NCI-H510A treated with DMSO at 0.1 percent for 48 hours (cell line): ENCODE measurements around the gene HYAL2.
A peak's percentile ranks its signal among the peaks of the same experiment; 100 is the strongest.

Source experiments
- DNase-seq: peaks from one replicate; lab custom pipeline; 2025; lab: John Stamatoyannopoulos, UW

Gene HYAL2

GRCh38 chr3:50330330-50330729 lies 7.8 kb upstream of the HYAL2 start:
- no peak for DNase-seq

- DNase-seq, result peak; percentile 82
Measured at GRCh38 chr3:50327943-50328691, 5.6 kb upstream of the HYAL2 start, which contains the start of gene TUSC2. Gene TUSC2 (minus strand): TSS chr3:50328223. CDS start chr3:50328099, 124 bp downstream.

DNA sequence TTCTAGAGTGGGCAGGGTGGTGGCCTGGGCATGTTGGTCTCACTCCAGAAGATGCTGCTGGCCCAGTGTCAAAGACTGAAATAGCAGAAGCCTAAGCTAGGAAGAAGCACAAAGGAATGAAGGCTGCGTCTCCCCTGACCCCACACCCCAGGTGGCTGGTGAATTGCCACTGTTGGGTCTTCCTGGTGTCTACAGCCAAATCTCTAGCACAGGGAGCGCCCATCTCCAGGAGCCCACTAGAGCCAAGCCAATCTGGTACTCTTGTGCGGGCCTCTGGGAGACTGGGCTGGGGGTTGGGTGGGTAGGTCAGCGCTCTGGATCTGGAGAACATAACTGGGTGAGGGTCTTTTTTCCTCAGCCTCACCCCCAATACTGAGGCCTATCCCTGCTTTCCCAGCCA lies 4.6 kb upstream of the HYAL2 start:
- no peak for DNase-seq

- DNase-seq, result no peak
Measured at GRCh38 chr3:50326182-50326541, 3.6 kb upstream of the HYAL2 start.

DNA sequence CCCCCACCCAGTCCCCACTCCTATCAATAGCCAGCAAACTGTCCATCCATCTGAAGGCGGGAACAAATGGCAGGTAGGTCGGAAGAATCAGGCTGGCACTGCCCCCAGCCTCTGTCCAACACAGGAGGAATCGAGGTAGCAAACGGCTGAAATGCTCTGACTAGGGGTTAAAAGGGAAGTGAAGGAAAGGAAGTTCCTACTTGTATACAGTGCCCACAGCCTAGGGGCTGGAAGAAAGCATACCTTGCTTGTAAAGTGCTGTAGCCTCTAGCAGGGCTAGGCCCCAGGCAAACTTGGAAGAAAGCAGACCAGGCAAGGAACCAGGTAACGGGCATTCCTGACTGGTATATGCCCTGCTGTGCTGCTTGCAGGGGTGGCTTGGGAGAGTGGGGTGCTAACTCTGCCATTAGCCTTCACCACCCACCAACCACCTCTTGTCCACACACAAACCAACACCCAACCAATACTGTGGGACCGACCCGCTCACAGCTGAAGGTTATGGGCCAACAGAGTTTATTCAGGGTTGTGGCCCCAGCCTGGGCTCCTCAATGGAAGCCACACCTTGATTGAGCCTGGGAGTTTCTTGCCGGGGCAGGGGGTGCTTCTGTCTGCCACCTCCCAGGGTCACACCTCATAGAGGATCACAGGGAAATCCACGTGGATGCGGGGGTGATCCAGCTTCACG lies 3.1 kb upstream of the HYAL2 start:
- no peak for DNase-seq

GRCh38 chr3:50325113-50325480 lies 2.6 kb upstream of the HYAL2 start:
- no peak for DNase-seq

- DNase-seq, result peak; percentile 49
Measured at GRCh38 chr3:50324351-50325112, 2.0 kb upstream of the HYAL2 start.

DNA sequence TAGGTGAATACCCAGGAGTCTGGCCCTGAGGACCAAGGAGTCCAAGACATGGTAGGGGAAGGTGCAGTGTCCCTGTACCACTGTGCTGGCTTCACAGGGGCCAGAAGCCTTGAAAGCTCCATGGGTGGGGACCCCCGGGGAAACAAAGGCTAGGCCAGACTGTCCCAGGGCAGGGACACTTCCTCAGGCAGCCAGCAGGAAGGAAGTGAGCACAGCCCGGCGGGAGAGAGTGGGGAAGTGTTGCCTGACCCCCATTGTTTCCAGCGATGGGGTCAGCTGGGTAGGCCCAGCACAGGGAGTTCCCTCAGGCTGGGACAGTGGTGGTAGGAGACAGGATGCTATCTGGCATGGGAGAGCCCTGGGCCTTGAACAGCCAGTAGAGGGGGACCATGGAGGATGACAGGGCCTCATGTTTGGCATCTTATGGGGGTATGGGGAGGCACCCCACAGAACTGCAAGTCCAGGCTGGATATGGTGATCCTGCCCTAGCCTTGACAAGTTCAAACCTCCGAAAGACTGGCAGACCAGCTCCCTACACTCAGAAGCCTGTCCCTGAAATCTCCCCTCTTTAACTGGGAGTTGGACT lies 1.2 kb upstream of the HYAL2 start:
- no peak for DNase-seq

DNA sequence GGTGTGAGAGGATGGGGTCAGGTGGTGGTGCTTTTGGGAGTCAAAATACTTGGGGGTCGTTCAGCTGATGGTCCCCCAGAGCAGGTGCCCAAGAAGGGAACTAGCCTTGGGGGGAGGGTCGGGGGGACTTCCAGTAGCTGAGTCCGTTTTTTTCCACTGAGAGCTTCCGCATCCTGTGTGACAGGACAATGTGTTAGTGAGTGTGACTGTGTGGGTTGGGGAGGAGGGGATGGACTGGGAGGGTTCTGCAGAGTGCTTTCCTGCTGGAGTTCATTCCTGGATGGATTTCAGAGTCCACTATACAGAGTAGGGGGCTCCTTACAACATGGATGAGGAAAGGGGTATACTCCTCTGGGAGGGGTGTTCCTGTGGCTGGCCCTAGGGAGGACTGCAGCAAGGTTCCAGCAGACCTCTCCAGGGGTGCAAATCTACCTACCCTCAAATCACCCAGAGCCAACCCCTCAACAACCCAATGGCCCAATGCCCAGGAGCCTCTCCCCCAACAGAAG lies 601 bp upstream of the HYAL2 start:
- no peak for DNase-seq

GRCh38 chr3:50322115-50322385 lies 495 bp downstream of the HYAL2 start:
- no peak for DNase-seq

DNA sequence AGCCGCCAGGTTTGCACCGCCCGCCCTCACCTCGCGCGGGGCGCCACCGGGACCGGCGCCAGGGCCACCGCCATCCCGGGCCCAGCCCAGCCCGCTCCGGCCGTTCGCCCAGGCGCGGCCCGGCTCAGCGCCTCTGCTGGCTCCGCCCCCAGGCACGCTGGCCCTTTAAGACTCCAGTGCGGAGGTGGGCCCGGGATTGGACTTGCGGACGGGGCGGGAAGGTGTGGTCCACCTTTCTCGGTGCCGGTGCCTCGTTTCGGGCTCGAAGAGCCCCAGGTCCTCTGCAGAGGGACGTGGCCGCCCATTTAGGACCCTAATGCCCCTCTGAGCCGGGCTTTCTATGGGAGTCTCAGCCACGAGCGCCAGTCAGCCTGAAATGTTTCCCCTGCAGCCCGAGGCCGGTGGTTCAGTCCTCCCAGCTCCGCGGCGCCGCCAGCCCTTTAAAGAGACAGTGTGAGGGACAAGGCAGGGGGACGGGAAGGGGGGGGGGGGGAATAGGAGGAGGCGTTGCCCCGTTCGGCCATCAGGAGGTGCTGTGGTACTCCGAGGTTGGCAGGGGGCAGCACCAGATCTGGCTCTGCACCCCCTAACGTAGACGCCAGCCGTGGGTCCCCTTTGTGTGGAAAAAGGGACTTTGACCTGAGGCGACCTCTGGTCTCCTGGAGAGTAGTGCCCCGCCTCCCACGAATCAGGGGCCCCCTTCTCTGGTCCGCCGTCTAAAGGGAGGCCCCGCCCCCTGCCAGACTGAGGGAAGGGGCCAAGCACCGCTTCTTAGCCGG lies 1.0 kb downstream of the HYAL2 start:
- DNase-seq, result peak; percentile 59

- DNase-seq, result peak; percentile 26
Measured at GRCh38 chr3:50320853-50321335, 1.7 kb downstream of the HYAL2 start.

- DNase-seq, result no peak
Measured at GRCh38 chr3:50319894-50320625, 2.5 kb downstream of the HYAL2 start.

GRCh38 chr3:50319181-50319893 lies 3.2 kb downstream of the HYAL2 start:
- no peak for DNase-seq

DNA sequence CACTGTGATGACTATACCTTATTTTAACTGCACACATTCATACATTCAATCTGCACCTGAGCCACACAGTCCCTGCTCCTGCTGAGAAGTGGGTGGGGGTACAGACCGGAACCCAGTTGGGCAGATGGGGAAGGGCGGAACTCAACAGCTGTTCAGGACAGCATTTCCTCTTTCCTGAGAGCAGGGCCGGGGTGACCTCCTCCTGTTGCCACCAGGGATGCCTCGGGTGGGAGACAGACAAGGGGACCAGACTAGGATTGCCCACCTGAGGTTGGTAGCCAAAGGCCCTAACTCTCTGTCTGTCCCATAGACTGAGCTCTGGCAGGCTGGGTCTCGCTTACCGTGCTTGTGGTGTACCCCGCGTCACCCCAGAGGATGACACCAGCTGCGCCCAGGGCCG lies 3.9 kb downstream of the HYAL2 start:
- no peak for DNase-seq

DNA sequence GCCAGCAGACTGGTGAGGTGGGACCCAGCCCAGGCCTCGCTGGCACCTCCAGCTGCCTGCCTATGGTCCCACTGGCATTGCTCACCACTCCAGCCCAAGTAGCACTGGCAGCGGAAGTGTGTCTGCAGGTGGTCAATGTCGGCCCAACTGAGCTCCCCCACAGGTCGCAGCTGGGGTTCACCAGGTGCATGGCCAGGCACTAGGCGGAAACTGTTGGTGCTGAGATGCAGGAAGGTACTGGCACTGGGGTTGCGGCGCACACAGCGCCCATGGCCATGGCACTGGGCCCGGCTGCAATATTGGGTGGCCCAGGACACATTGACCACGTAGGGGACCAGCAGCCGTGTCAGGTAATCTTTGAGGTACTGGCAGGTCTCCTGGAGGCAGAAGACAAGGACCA lies 4.4 kb downstream of the HYAL2 start:
- DNase-seq, result no peak

- peak; percentile 18 for DNase-seq
Measured at GRCh38 chr3:50317300-50317699, 5.2 kb downstream of the HYAL2 start.

GRCh38 chr3:50316657-50317242 lies 5.8 kb downstream of the HYAL2 start:
- peak; percentile 60 for DNase-seq

DNA sequence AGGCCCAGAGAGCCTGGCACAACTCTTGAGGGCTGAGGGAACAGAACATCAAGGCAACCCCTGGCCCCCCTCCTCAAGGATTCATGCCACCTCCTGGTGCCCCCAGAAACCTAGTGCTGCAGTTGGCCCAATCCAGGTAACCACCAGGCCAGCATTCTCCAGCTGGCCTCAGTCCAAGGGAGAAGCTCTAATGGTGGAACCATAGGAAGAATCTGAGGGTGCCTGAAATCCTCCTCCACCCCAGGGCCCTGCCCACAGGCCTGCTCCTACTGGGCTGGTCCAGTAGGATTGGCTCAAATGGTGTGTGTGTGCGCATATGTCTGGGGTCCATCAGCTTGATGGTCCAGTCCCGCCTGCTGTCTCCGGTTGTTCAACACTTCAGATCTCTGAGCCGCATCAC lies 7.7 kb downstream of the HYAL2 start:
- no peak for DNase-seq

- no peak for DNase-seq
Measured at GRCh38 chr3:50314342-50314741, 8.2 kb downstream of the HYAL2 start.
